ENCODE measurements around the gene L3MBTL4. TPM values are rescaled to one million over a fixed set of nuclear protein-coding genes. Genes with fewer than 3 reads are reported as not detected.

L3MBTL4 gene
- total RNA-seq, 6 experiments from 2014 or later = 8.2 to 16.0 (median 11.3) TPM

DNA sequence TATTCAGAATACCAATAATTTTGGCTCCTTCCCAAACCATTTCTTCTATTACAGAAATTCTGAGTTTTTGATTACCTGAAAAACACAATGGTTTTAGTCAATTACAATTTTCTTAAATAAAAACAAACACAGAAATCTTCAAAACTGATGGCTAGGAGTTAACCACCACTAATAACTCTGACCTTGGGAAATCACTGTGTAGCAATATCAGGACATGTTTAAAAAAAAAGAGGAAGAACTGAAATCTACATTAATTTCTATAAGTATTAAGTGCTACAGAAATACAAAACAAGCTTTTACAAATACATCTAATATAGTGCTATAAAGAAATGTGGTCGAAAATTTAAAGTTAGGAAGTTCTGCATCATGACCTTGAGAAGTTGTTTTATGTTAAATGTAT, 14.9 kb downstream of the L3MBTL4 start:
- TF ChIP-seq POLR2A (IDR thresholded peaks at IDR 0.05) = no peak
- TF ChIP-seq, protein P1, sequence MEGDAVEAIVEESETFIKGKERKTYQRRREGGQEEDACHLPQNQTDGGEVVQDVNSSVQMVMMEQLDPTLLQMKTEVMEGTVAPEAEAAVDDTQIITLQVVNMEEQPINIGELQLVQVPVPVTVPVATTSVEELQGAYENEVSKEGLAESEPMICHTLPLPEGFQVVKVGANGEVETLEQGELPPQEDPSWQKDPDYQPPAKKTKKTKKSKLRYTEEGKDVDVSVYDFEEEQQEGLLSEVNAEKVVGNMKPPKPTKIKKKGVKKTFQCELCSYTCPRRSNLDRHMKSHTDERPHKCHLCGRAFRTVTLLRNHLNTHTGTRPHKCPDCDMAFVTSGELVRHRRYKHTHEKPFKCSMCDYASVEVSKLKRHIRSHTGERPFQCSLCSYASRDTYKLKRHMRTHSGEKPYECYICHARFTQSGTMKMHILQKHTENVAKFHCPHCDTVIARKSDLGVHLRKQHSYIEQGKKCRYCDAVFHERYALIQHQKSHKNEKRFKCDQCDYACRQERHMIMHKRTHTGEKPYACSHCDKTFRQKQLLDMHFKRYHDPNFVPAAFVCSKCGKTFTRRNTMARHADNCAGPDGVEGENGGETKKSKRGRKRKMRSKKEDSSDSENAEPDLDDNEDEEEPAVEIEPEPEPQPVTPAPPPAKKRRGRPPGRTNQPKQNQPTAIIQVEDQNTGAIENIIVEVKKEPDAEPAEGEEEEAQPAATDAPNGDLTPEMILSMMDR (IDR thresholded peaks at IDR 0.05) = no peak

GRCh38 chr18:6397931-6398566, 16.7 kb downstream of the L3MBTL4 start:
- WGBS (ENCODE audit: insufficient coverage, low coverage, low lambda C conversion rate, missing lambda C conversion rate) = 81% methylated on average over 6 of the region's 6 CpGs
- ATAC-seq = no peak
- Histone ChIP-seq H3K4me1 (peaks cover 0 to 7% (median 0%) of the 10 kb centered on the region in 4 donors), H3K9me3 (no peaks in the 10 kb centered on the region), H3K4me3 (no peak overlapping the region), H3K27ac (no peak overlapping the region), H3K27me3 (no peaks in the 10 kb centered on the region), H3K36me3 (no peaks in the 10 kb centered on the region)
- intact Hi-C loops (cut with DNase I) = no loop called here
- DNase-seq = no peak
- no peak for TF ChIP-seq POLR2A (IDR thresholded peaks at IDR 0.05)
- TF ChIP-seq, protein P1 (IDR thresholded peaks at IDR 0.05) = no peak

More for the DNA sequence above, 14.9 kb downstream of the L3MBTL4 start:
- no peak for DNase-seq
- peaks cover 0 to 9% (median 0%) of the 10 kb centered on the region in 4 donors for H3K4me1 ChIP-seq
- no peaks in the 10 kb centered on the region for H3K9me3 ChIP-seq
- H3K27ac ChIP-seq = no peak overlapping the region
- no peak for ATAC-seq
- H3K27me3 ChIP-seq = no peaks in the 10 kb centered on the region
- WGBS (ENCODE audit: insufficient coverage, low coverage, low lambda C conversion rate, missing lambda C conversion rate) = 63% methylated on average over 1 of the region's 1 CpG
- H3K4me3 ChIP-seq = no peak overlapping the region
- intact Hi-C loops (cut with DNase I) = no loop called here
- H3K36me3 ChIP-seq = no peaks in the 10 kb centered on the region

- ATAC-seq = no peak
- no peak overlapping the region for H3K27ac ChIP-seq
- no peaks in the 10 kb centered on the region for H3K9me3 ChIP-seq
- 33% methylated on average over 2 of the region's 5 CpGs for WGBS (ENCODE audit: insufficient coverage, low coverage, low lambda C conversion rate, missing lambda C conversion rate)
- H3K4me3 ChIP-seq = no peak overlapping the region
- DNase-seq = no peak
- intact Hi-C loops (cut with DNase I) = no loop called here
- H3K27me3 ChIP-seq = no peaks in the 10 kb centered on the region
- no peak for TF ChIP-seq POLR2A (IDR thresholded peaks at IDR 0.05)
- TF ChIP-seq, protein P1 (IDR thresholded peaks at IDR 0.05) = no peak
- no peaks in the 10 kb centered on the region for H3K36me3 ChIP-seq
- no peaks in the 10 kb centered on the region for H3K4me1 ChIP-seq
Measured at GRCh38 chr18:6396847-6397246, 17.9 kb downstream of the L3MBTL4 start.

DNA sequence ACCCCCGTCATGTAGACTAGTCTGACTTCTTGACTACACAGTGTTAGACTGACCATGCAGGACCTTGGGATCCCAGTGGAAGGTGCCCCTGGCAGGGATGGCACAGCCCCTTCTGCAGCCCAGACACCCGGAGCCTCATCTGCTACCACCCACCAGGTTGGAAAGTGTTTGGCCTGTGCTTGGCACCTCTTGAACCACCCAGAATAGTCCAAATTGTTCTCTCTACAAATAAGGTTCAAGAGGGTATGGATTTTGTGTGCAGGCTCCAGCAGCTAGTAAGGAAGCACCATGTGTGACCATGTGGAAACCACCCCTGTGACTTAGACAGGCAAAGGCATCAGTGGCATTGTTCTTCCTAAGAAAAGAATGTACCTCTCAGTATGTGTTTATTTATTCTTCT, 18.4 kb downstream of the L3MBTL4 start:
- Histone ChIP-seq H3K27me3 (no peaks in the 10 kb centered on the region), H3K9me3 (peaks cover 0 to 3% (median 0%) of the 10 kb centered on the region in 4 donors), H3K36me3 (no peaks in the 10 kb centered on the region), H3K27ac (no peak overlapping the region), H3K4me1 (no peaks in the 10 kb centered on the region), H3K4me3 (no peak overlapping the region)
- intact Hi-C loops (cut with DNase I) = no loop called here
- no CpG with 5 or more reads among the region's 2 CpGs for WGBS (ENCODE audit: insufficient coverage, low coverage, low lambda C conversion rate, missing lambda C conversion rate)
- ATAC-seq (no peak), DNase-seq (no peak)
- TF ChIP-seq POLR2A (IDR thresholded peaks at IDR 0.05) = no peak
- TF ChIP-seq, protein P1 (IDR thresholded peaks at IDR 0.05) = no peak
